HEK293 (cell line): Measurements from ENCODE around the gene TET1.

Experiments used
- CTCF ChIA-PET: fragments of 350-600 bp; formaldehyde crosslinking; extraction: SDS; loops from one replicate; lab custom pipeline; 2021; ENCODE audit warnings: antibody characterized with exemption; lab: Yijun Ruan, JAX
- POLR2A ChIA-PET: fragments of 300-600 bp; formaldehyde crosslinking; extraction: SDS; loops from one replicate; lab custom pipeline; 2020; ENCODE audit warnings: antibody characterized with exemption, inconsistent platforms; lab: Yijun Ruan, JAX
- H3K27ac ChIP-seq: fragments of 200-500 bp; sonication (Bioruptor generic); 2 replicates; pipeline ENCODE4 v1.5.1; 2014; ENCODE audit warnings: low read depth, low read length, control low read depth, inconsistent platforms; ENCODE audit errors: extremely low read depth
- H3K36me3 ChIP-seq, 2 experiments: fragments of 200-500 bp in 1 of 2; sonication (Bioruptor generic) in 1 of 2; 1 replicate in 1 of 2; 2 replicates in 1 of 2; pipeline ENCODE4 v1.5.1; 2014 to 2017; ENCODE audit warnings: inconsistent platforms in 2 of 2, low read length in 2 of 2; ENCODE audit not compliant: control insufficient read depth in 2 of 2, insufficient read depth in 1 of 2
- H3K4me1 ChIP-seq: fragments of 200-500 bp; sonication (Bioruptor generic); 2 replicates; pipeline ENCODE4 v1.5.1; 2014; ENCODE audit warnings: mild to moderate bottlenecking, low read length, inconsistent platforms; ENCODE audit not compliant: control insufficient read depth, insufficient read depth
- H3K4me3 ChIP-seq: 2 replicates; pipeline ENCODE4 v1.5.1; 2011; ENCODE audit warnings: low read depth, mild to moderate bottlenecking, control low read depth, low read length, moderate library complexity
- H3K9me3 ChIP-seq: fragments of 200-500 bp; sonication (Bioruptor generic); 2 replicates; pipeline ENCODE4 v1.5.1; 2014; ENCODE audit warnings: low read depth, low read length, inconsistent platforms; ENCODE audit not compliant: control insufficient read depth, insufficient read depth
- KLF16 ChIP-seq: fragments of 450-650 bp; formaldehyde crosslinking; IDR thresholded peaks from 2 replicates; pipeline ENCODE4 v1.5.1; 2017; ENCODE audit warnings: missing biosample characterization, missing genetic modification characterization
- PATZ1 ChIP-seq: fragments of 450-650 bp; formaldehyde crosslinking; IDR thresholded peaks from 2 replicates; pipeline ENCODE4 v1.5.1; 2016; ENCODE audit warnings: missing biosample characterization, missing genetic modification characterization
- SP3 ChIP-seq: fragments of 450-650 bp; formaldehyde crosslinking; IDR thresholded peaks from 2 replicates; pipeline ENCODE4 v1.5.1; 2016; ENCODE audit warnings: missing biosample characterization, missing genetic modification characterization
- TCF7L2 ChIP-seq: IDR thresholded peaks from 2 replicates; pipeline ENCODE4 v1.6.1; 2011; ENCODE audit warnings: low read depth, mild to moderate bottlenecking, inconsistent platforms, low read length, moderate library complexity, borderline replicate concordance
- YY2 ChIP-seq: fragments of 450-650 bp; formaldehyde crosslinking; IDR thresholded peaks from 2 replicates; pipeline ENCODE4 v1.5.1; 2016; ENCODE audit warnings: missing biosample characterization, missing genetic modification characterization
- ZBTB11 ChIP-seq: fragments of 450-650 bp; formaldehyde crosslinking; conservative IDR thresholded peaks from 2 replicates; pipeline ENCODE4 v1.5.1; 2016; ENCODE audit warnings: low read depth, missing biosample characterization, missing genetic modification characterization
- ZBTB26 ChIP-seq: fragments of 450-650 bp; formaldehyde crosslinking; optimal IDR thresholded peaks from 2 replicates; pipeline ENCODE3; 2016; ENCODE audit warnings: missing biosample characterization, mild to moderate bottlenecking, missing genetic modification characterization
- ZBTB44 ChIP-seq: fragments of 450-650 bp; IDR thresholded peaks from 2 replicates; pipeline ENCODE4 v1.5.1; 2018; ENCODE audit warnings: missing biosample characterization, mild to moderate bottlenecking, missing genetic modification characterization
- ZBTB8A ChIP-seq: fragments of 450-650 bp; formaldehyde crosslinking; IDR thresholded peaks from 2 replicates; pipeline ENCODE4 v1.5.1; 2016; ENCODE audit warnings: missing biosample characterization, missing genetic modification characterization
- ZEB2 ChIP-seq: fragments of 450-650 bp; formaldehyde crosslinking; IDR thresholded peaks from 2 replicates; pipeline ENCODE4 v1.5.1; 2016; ENCODE audit warnings: missing biosample characterization, missing genetic modification characterization
- ZNF112 ChIP-seq: fragments of 450-650 bp; formaldehyde crosslinking; IDR thresholded peaks from 2 replicates; pipeline ENCODE4 v1.5.0; 2017; ENCODE audit warnings: missing biosample characterization, missing genetic modification characterization
- ZNF211 ChIP-seq: fragments of 450-650 bp; formaldehyde crosslinking; IDR thresholded peaks from 2 replicates; pipeline ENCODE4 v1.5.1; 2016; ENCODE audit warnings: low read depth, missing biosample characterization, missing genetic modification characterization
- ZNF280D ChIP-seq: fragments of 450-650 bp; formaldehyde crosslinking; IDR thresholded peaks from 2 replicates; pipeline ENCODE4 v1.5.1; 2016; ENCODE audit warnings: missing biosample characterization, missing genetic modification characterization
- ZNF335 ChIP-seq: fragments of 450-650 bp; formaldehyde crosslinking; conservative IDR thresholded peaks from 2 replicates; pipeline ENCODE4 v1.5.1; 2016; ENCODE audit warnings: missing biosample characterization, missing genetic modification characterization
- ZNF341 ChIP-seq: fragments of 450-650 bp; formaldehyde crosslinking; IDR thresholded peaks from 2 replicates; pipeline ENCODE4; 2016; ENCODE audit warnings: low read depth, missing biosample characterization, missing genetic modification characterization
- ZNF394 ChIP-seq: fragments of 450-650 bp; formaldehyde crosslinking; IDR thresholded peaks from 2 replicates; pipeline ENCODE4 v1.5.1; 2016; ENCODE audit warnings: missing biosample characterization, missing genetic modification characterization, mild to moderate bottlenecking, moderate library complexity, borderline replicate concordance
- ZNF473 ChIP-seq: fragments of 450-650 bp; formaldehyde crosslinking; IDR thresholded peaks from 2 replicates; pipeline ENCODE4 v1.5.1; 2017; ENCODE audit warnings: missing biosample characterization, missing genetic modification characterization
- ZNF549 ChIP-seq: fragments of 450-650 bp; IDR thresholded peaks from 2 replicates; pipeline ENCODE4 v1.5.1; 2018; ENCODE audit warnings: missing biosample characterization, missing genetic modification characterization, mild to moderate bottlenecking, inconsistent platforms, moderate library complexity
- ZNF610 ChIP-seq: fragments of 450-650 bp; formaldehyde crosslinking; IDR thresholded peaks from 2 replicates; pipeline ENCODE4 v1.5.1; 2016; ENCODE audit warnings: missing biosample characterization, missing genetic modification characterization, borderline replicate concordance
- ZNF621 ChIP-seq: fragments of 450-650 bp; formaldehyde crosslinking; IDR thresholded peaks from 2 replicates; pipeline ENCODE4 v1.5.1; 2017; ENCODE audit warnings: missing biosample characterization, missing genetic modification characterization
- ZNF660 ChIP-seq: fragments of 450-650 bp; IDR thresholded peaks from 2 replicates; pipeline ENCODE4 v1.5.1; 2018; ENCODE audit warnings: missing biosample characterization, mild to moderate bottlenecking, missing genetic modification characterization
- ZNF777 ChIP-seq: fragments of 450-650 bp; formaldehyde crosslinking; IDR thresholded peaks from 2 replicates; pipeline ENCODE4 v1.5.1; 2017; ENCODE audit warnings: missing biosample characterization, missing genetic modification characterization, borderline replicate concordance
- ZNF785 ChIP-seq: fragments of 450-650 bp; formaldehyde crosslinking; IDR thresholded peaks from 2 replicates; pipeline ENCODE4 v1.5.1; 2016; ENCODE audit warnings: missing biosample characterization, missing genetic modification characterization
- ZNF791 ChIP-seq: fragments of 450-650 bp; formaldehyde crosslinking; IDR thresholded peaks from 2 replicates; pipeline ENCODE4 v1.5.1; 2016; ENCODE audit warnings: missing biosample characterization, missing genetic modification characterization

The TET1 gene

GRCh38 chr10:68717435-68717834, 157.3 kb downstream of the TET1 start (continued):
- TF ChIP-seq ZNF280D: no peak
- no peak for TF ChIP-seq ZNF785 (tag by site-specific recombination)
- TF ChIP-seq ZNF394 (tag by site-specific recombination): no peak

GRCh38 chr10:68720793-68721672, 160.9 kb downstream of the TET1 start, which contains the start of gene CCAR1:
CCAR1 (plus strand) TSS chr10:68721239; CDS start chr10:68722505, 1,266 bp downstream.
- Histone ChIP-seq H3K27ac (peak within 1 kb of the TSS; percentile 80), H3K4me3 (peak within 1 kb of the TSS; percentile 97), H3K4me1 (no peaks in the 10 kb centered on the region; the same call in 1 of the 2 replicates), H3K9me3 (no peaks in the 10 kb centered on the region), H3K36me3 (peaks cover 28 to 29% of the 10 kb centered on the region in 2 experiments; a peak in 2 of 3 replicates)
- POLR2A ChIA-PET: interaction anchor here (0.7 to 1.5 kb wide), 5 partner anchors 9 to 161 kb away, joined by 3 to 6 read pairs (median 4); partner anchors contain the start of gene TET1
- CTCF ChIA-PET: no interaction called here
- TF ChIP-seq ZNF335 (tag by site-specific recombination): peak; percentile 96
- no peak for TF ChIP-seq ZNF621 (tag by site-specific recombination)
- TF ChIP-seq PATZ1 (tag by site-specific recombination): peak; percentile 84
- peak; percentile 83 for TF ChIP-seq ZNF341 (tag by site-specific recombination)
- TF ChIP-seq ZNF211 (tag by site-specific recombination): no peak
- no peak for TF ChIP-seq ZNF791 (tag by site-specific recombination)
- no peak for TF ChIP-seq ZNF473
- TF ChIP-seq ZNF777 (tag by site-specific recombination): peak; percentile 77; the same call in 1 of the 2 replicates
- TF ChIP-seq ZNF610 (tag by site-specific recombination): peak; percentile 97
- peak; percentile 42; the same call in 1 of the 2 replicates for TF ChIP-seq ZBTB8A
- TF ChIP-seq ZBTB11 (tag by site-specific recombination): peak; percentile 19; the same call in 1 of the 2 replicates
- peak; percentile 60; the same call in 1 of the 2 replicates for TF ChIP-seq ZNF660 (tag by site-specific recombination)
- TF ChIP-seq ZBTB44 (tag by site-specific recombination): no peak
- TF ChIP-seq YY2 (tag by site-specific recombination): peak; percentile 83
- TF ChIP-seq KLF16 (tag by site-specific recombination): peak; percentile 70
- TF ChIP-seq ZNF549: no peak
- no peak for TF ChIP-seq ZNF112 (tag by site-specific recombination)
- TF ChIP-seq SP3 (tag by site-specific recombination): peak; percentile 46
- peak; percentile 90 for TF ChIP-seq ZBTB26 (tag by site-specific recombination)
- TF ChIP-seq ZEB2 (tag by site-specific recombination): peak; percentile 71
- TF ChIP-seq TCF7L2: 0 out of 2 replicates have a peak, but pooled peaks have one; percentile 21
